ENCODE results near the gene APLP2. TPM values are rescaled to one million over a fixed set of nuclear protein-coding genes. Genes with fewer than 3 reads are reported as not detected.

APLP2 gene
- total RNA-seq, 1 experiment from 2014 or later: 210 TPM

GRCh38 chr11:130094614-130095013 lies 24.9 kb downstream of the APLP2 start:
- H3K36me3 ChIP-seq (ENCODE audit: control insufficient read depth in 1 of 2, insufficient read depth in 2 of 2, low read length in 2 of 2): no peaks in the 10 kb centered on the region
- peaks cover 57% of the 10 kb centered on the region for H3K79me2 ChIP-seq (ENCODE audit: insufficient read depth, low read length)
- no peak overlapping the region for H2AFZ ChIP-seq (ENCODE audit: low read depth, low read length, poor library complexity, severe bottlenecking)
- no peak overlapping the region for H3K4me2 ChIP-seq (ENCODE audit: low read length)
- POLR2A ChIA-PET: no interaction called here
- BruUV-seq (replicated peaks): no TSS peak
- no peak; the same call in 1 of the 2 replicates for ATAC-seq
- H4K20me1 ChIP-seq (ENCODE audit: insufficient read depth): peaks cover 6% of the 10 kb centered on the region; the same call in 1 of the 2 replicates
- no peak overlapping the region for H3K9ac ChIP-seq (ENCODE audit: low read length)
- no peaks in the 10 kb centered on the region for H3K27me3 ChIP-seq (ENCODE audit: insufficient read depth, low read length)
- H3K9me3 ChIP-seq (ENCODE audit: control insufficient read depth in 1 of 2, insufficient read depth in 1 of 2, low read depth in 1 of 2, low read length in 2 of 2): no peaks in the 10 kb centered on the region
- peaks cover 0 to 3% of the 10 kb centered on the region in 2 experiments; a peak in 1 of 4 replicates for H3K4me1 ChIP-seq (ENCODE audit: control insufficient read depth in 1 of 2, insufficient read depth in 2 of 2, low read length in 2 of 2)
- no peaks in the 10 kb centered on the region for H3K9me2 ChIP-seq (ENCODE audit: insufficient read depth)
- intact Hi-C loops (cut with micrococcal nuclease): no loop called here
- no peak for DNase-seq (ENCODE audit: low read depth, low spot score)
- no peak overlapping the region for H3K4me3 ChIP-seq (replicated peaks in 1 of 2; ENCODE audit: low read depth in 1 of 2, low read length in 2 of 2)
- CTCF ChIA-PET: no interaction called here
- RAD21 ChIA-PET (ENCODE audit: low non-redundant PET in 1 of 2, low total read pairs in 2 of 2, uncharacterized antibody in 2 of 2, unreplicated experiment in 2 of 2): no interaction called here
- no peak overlapping the region for H3K27ac ChIP-seq (ENCODE audit: low read depth, low read length)
- TF ChIP-seq MAX (IDR thresholded peaks at IDR 0.05): no peak
- no peak for TF ChIP-seq JUND (IDR thresholded peaks at IDR 0.05)
- TF ChIP-seq YY1 (IDR thresholded peaks at IDR 0.05; ENCODE audit: extremely low read depth, insufficient replicate concordance, low read depth, low read length): no peak
- no peak for TF ChIP-seq FOSL1 (IDR thresholded peaks at IDR 0.05; ENCODE audit: low read depth)
- no peak for TF ChIP-seq CTCF (IDR thresholded peaks at IDR 0.05 in 2 of 3, conservative IDR thresholded peaks at IDR 0.05 in 1 of 3; ENCODE audit: borderline replicate concordance in 1 of 3, insufficient read depth in 1 of 3, low read depth in 2 of 3, low read length in 2 of 3)
- TF ChIP-seq SRF (IDR thresholded peaks at IDR 0.05; ENCODE audit: low read depth): no peak

- H3K27me3 ChIP-seq (ENCODE audit: insufficient read depth, low read length): no peaks in the 10 kb centered on the region
- CTCF ChIA-PET: no interaction called here
- H3K79me2 ChIP-seq (ENCODE audit: insufficient read depth, low read length): peaks cover 59% of the 10 kb centered on the region
- DNase-seq (ENCODE audit: low read depth, low spot score) (no peak), ATAC-seq (no peak)
- H3K4me1 ChIP-seq (ENCODE audit: control insufficient read depth in 1 of 2, insufficient read depth in 2 of 2, low read length in 2 of 2): no peaks in the 10 kb centered on the region
- no peaks in the 10 kb centered on the region for H3K9me3 ChIP-seq (ENCODE audit: control insufficient read depth in 1 of 2, insufficient read depth in 1 of 2, low read depth in 1 of 2, low read length in 2 of 2)
- BruUV-seq (replicated peaks): no TSS peak
- H3K27ac ChIP-seq (ENCODE audit: low read depth, low read length): no peak overlapping the region
- RAD21 ChIA-PET (ENCODE audit: low non-redundant PET in 1 of 2, low total read pairs in 2 of 2, uncharacterized antibody in 2 of 2, unreplicated experiment in 2 of 2): no interaction called here
- H3K9ac ChIP-seq (ENCODE audit: low read length): no peak overlapping the region
- H3K36me3 ChIP-seq (ENCODE audit: control insufficient read depth in 1 of 2, insufficient read depth in 2 of 2, low read length in 2 of 2): no peaks in the 10 kb centered on the region
- no peaks in the 10 kb centered on the region for H3K9me2 ChIP-seq (ENCODE audit: insufficient read depth)
- no peak overlapping the region for H3K4me3 ChIP-seq (replicated peaks in 1 of 2; ENCODE audit: low read depth in 1 of 2, low read length in 2 of 2)
- POLR2A ChIA-PET: no interaction called here
- no peak overlapping the region for H3K4me2 ChIP-seq (ENCODE audit: low read length)
- no peak overlapping the region for H2AFZ ChIP-seq (ENCODE audit: low read depth, low read length, poor library complexity, severe bottlenecking)
- intact Hi-C loops (cut with micrococcal nuclease): no loop called here
- peaks cover 6% of the 10 kb centered on the region; the same call in 1 of the 2 replicates for H4K20me1 ChIP-seq (ENCODE audit: insufficient read depth)
- no peak for TF ChIP-seq REST (IDR thresholded peaks at IDR 0.05; ENCODE audit: low read depth)
- TF ChIP-seq EZH2 (IDR thresholded peaks at IDR 0.05): no peak
- TF ChIP-seq EGR1 (IDR thresholded peaks at IDR 0.05; ENCODE audit: low read depth): no peak
These were observed 25.6 kb downstream of the APLP2 start for GRCh38 chr11:130095326-130095725.
